Astrocyte (in vitro differentiated cells and primary cell): ENCODE measurements around the gene VENTX. TPM values are rescaled to one million over a fixed set of nuclear protein-coding genes. Genes with fewer than 3 reads are reported as not detected.

Source experiments
- DNase-seq: peaks from one replicate; pipeline ENCODE4 v3.0.0-alpha.2; 2010; ENCODE audit warnings: low read depth
- FAIRE-seq: peaks from 2 replicates; lab custom pipeline; 2011; peaks lifted over from hg19 to GRCh38; lab: Jason Lieb, UNC
- H2AFZ ChIP-seq: 2 replicates; pipeline ENCODE4 v1.6.0; 2012; ENCODE audit warnings: low read depth, low read length, inconsistent platforms
- H3K27ac ChIP-seq: 2 replicates; pipeline ENCODE4 v1.5.1; 2011; ENCODE audit warnings: low read depth, low read length, inconsistent platforms
- H3K27me3 ChIP-seq: 2 replicates; pipeline ENCODE4 v1.6.0; 2011; ENCODE audit warnings: low read length, inconsistent platforms; ENCODE audit not compliant: insufficient read depth
- H3K36me3 ChIP-seq: 2 replicates; pipeline ENCODE4 v1.5.1; 2011; ENCODE audit warnings: low read length, inconsistent platforms; ENCODE audit not compliant: insufficient read depth
- H3K4me1 ChIP-seq: 2 replicates; pipeline ENCODE4 v1.5.1; 2011; ENCODE audit warnings: low read length, inconsistent platforms; ENCODE audit not compliant: insufficient read depth
- H3K4me2 ChIP-seq: 2 replicates; pipeline ENCODE4 v1.6.0; 2012; ENCODE audit warnings: low read length, inconsistent platforms
- H3K4me3 ChIP-seq: 2 replicates; pipeline ENCODE4 v1.5.1; 2011; ENCODE audit warnings: low read depth, mild to moderate bottlenecking, low read length, inconsistent platforms; ENCODE audit not compliant: insufficient read depth
- H3K79me2 ChIP-seq: 2 replicates; pipeline ENCODE4 v1.6.0; 2012; ENCODE audit warnings: mild to moderate bottlenecking, low read length, inconsistent platforms; ENCODE audit not compliant: insufficient read depth
- H3K9ac ChIP-seq: 2 replicates; pipeline ENCODE4 v1.6.0; 2012; ENCODE audit warnings: mild to moderate bottlenecking, low read length, inconsistent platforms
- H3K9me3 ChIP-seq: 2 replicates; pipeline ENCODE4 v1.5.1; 2012; ENCODE audit warnings: low read depth, mild to moderate bottlenecking, low read length, inconsistent platforms; ENCODE audit not compliant: insufficient read depth
- H4K20me1 ChIP-seq: 2 replicates; pipeline ENCODE4 v1.6.0; 2012; ENCODE audit warnings: low read length, inconsistent platforms; ENCODE audit not compliant: insufficient read depth
- H3K27ac Mint-ChIP-seq: one replicate; pipeline ENCODE4 v1.8.0; 2021; ENCODE audit warnings: mild to moderate bottlenecking, mixed read lengths; ENCODE audit not compliant: unreplicated experiment
- H3K27me3 Mint-ChIP-seq: one replicate; pipeline ENCODE4 v1.8.0; 2021; ENCODE audit warnings: low read depth, mixed read lengths; ENCODE audit not compliant: unreplicated experiment
- H3K36me3 Mint-ChIP-seq: one replicate; pipeline ENCODE4 v1.8.0; 2021; ENCODE audit warnings: low read depth, mixed read lengths; ENCODE audit not compliant: unreplicated experiment
- H3K4me1 Mint-ChIP-seq: one replicate; pipeline ENCODE4 v1.8.0; 2021; ENCODE audit warnings: low read depth, mixed read lengths; ENCODE audit not compliant: unreplicated experiment
- H3K4me3 Mint-ChIP-seq: one replicate; pipeline ENCODE4 v1.8.0; 2021; ENCODE audit warnings: mild to moderate bottlenecking, moderate library complexity, mixed read lengths; ENCODE audit not compliant: unreplicated experiment
- H3K9me3 Mint-ChIP-seq: one replicate; pipeline ENCODE4 v1.8.0; 2021; ENCODE audit warnings: mild to moderate bottlenecking, mixed read lengths; ENCODE audit not compliant: unreplicated experiment
- EZH2 ChIP-seq: IDR thresholded peaks from 2 replicates; pipeline ENCODE4 v1.6.1; 2012; ENCODE audit warnings: mild to moderate bottlenecking, low read length, inconsistent platforms; ENCODE audit not compliant: insufficient read depth
- total RNA-seq: library from RNA; stranded (reverse); gene quantifications from 2 replicates; pipeline ENCODE4 v1.2.1, GENCODE V29; 2021
- TF ChIP-seq, protein P1 (sequence below): IDR thresholded peaks from 2 replicates; pipeline ENCODE4 v1.5.1; 2011; ENCODE audit warnings: low read depth, mild to moderate bottlenecking, inconsistent platforms, low read length, moderate library complexity; ENCODE audit not compliant: insufficient read depth

The VENTX gene
- total RNA-seq, 1 donor from 2014 or later, result 0.11 TPM

- Histone ChIP-seq H3K36me3 (no peaks in the 10 kb centered on the region), H3K4me3 (no peak overlapping the region), H3K4me1 (no peaks in the 10 kb centered on the region), H3K27me3 (peaks cover 29% of the 10 kb centered on the region), H3K9ac (no peak overlapping the region), H3K27ac (no peak overlapping the region), H3K9me3 (no peaks in the 10 kb centered on the region), H3K4me2 (no peak overlapping the region), H3K79me2 (no peaks in the 10 kb centered on the region), H4K20me1 (no peaks in the 10 kb centered on the region), H2AFZ (no peak overlapping the region)
- Mint-ChIP-seq H3K4me1 (no peaks in the 10 kb centered on the region), H3K27ac (no peak overlapping the region), H3K36me3 (no peaks in the 10 kb centered on the region), H3K9me3 (no peaks in the 10 kb centered on the region), H3K27me3 (peaks cover 51% of the 10 kb centered on the region), H3K4me3 (no peak overlapping the region)
- no peak for TF ChIP-seq EZH2
- TF ChIP-seq, protein P1, sequence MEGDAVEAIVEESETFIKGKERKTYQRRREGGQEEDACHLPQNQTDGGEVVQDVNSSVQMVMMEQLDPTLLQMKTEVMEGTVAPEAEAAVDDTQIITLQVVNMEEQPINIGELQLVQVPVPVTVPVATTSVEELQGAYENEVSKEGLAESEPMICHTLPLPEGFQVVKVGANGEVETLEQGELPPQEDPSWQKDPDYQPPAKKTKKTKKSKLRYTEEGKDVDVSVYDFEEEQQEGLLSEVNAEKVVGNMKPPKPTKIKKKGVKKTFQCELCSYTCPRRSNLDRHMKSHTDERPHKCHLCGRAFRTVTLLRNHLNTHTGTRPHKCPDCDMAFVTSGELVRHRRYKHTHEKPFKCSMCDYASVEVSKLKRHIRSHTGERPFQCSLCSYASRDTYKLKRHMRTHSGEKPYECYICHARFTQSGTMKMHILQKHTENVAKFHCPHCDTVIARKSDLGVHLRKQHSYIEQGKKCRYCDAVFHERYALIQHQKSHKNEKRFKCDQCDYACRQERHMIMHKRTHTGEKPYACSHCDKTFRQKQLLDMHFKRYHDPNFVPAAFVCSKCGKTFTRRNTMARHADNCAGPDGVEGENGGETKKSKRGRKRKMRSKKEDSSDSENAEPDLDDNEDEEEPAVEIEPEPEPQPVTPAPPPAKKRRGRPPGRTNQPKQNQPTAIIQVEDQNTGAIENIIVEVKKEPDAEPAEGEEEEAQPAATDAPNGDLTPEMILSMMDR, result no peak
- DNase-seq (no peak), FAIRE-seq (no peak)
Observed at GRCh38 chr10:133242611-133243356, 5.1 kb downstream of the VENTX start.

GRCh38 chr10:133243593-133243992 lies 5.9 kb downstream of the VENTX start:
- H3K9ac ChIP-seq, result no peak overlapping the region
- H3K36me3 Mint-ChIP-seq, result no peaks in the 10 kb centered on the region
- no peaks in the 10 kb centered on the region for H3K36me3 ChIP-seq
- H3K27ac Mint-ChIP-seq, result no peak overlapping the region
- H3K79me2 ChIP-seq, result no peaks in the 10 kb centered on the region
- H3K9me3 Mint-ChIP-seq, result no peaks in the 10 kb centered on the region
- H3K4me3 ChIP-seq, result no peak overlapping the region
- H3K27me3 Mint-ChIP-seq, result peaks cover 47% of the 10 kb centered on the region
- TF ChIP-seq, protein P1, result no peak
- TF ChIP-seq EZH2, result no peak
- H4K20me1 ChIP-seq, result no peaks in the 10 kb centered on the region
- H3K4me1 Mint-ChIP-seq, result no peaks in the 10 kb centered on the region
- H3K27ac ChIP-seq, result no peak overlapping the region
- H3K9me3 ChIP-seq, result no peaks in the 10 kb centered on the region
- no peak overlapping the region for H3K4me3 Mint-ChIP-seq
- H3K4me1 ChIP-seq, result no peaks in the 10 kb centered on the region
- H3K4me2 ChIP-seq, result no peak overlapping the region
- no peak overlapping the region for H2AFZ ChIP-seq
- DNase-seq, result no peak
- FAIRE-seq, result no peak
- H3K27me3 ChIP-seq, result peaks cover 21% of the 10 kb centered on the region
